ENCODE results near the gene SFSWAP.

Gene SFSWAP

DNA sequence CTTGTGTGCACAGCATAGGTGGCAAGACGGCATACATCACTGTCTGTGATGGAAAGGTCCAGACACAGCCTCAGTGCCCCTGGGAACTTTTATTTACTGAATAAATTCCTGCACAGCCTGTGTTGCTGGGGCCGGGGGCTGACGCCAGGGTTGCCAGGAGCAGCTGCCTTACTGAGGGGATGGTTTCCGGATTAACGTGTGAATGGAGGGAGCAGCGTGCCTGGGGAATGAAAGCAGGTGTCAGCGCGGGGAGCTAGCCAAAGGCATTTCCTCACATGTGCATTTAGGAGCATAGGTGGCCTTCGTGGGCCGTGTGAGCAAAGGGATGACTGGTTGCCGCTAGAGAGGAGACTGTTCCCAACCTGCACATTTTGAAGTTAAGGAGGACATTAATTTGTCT lies 41.6 kb downstream of the SFSWAP start:
- no peak for ATAC-seq
- TF ChIP-seq GLIS3 (CRISPR knock-in tag; IDR thresholded peaks at IDR 0.05) (no peak), ZFP3 (CRISPR knock-in tag; IDR thresholded peaks at IDR 0.05) (no peak), ZNF565 (CRISPR knock-in tag; conservative IDR thresholded peaks at IDR 0.05; ENCODE audit: low read depth) (no peak), SNAI2 (CRISPR knock-in tag; IDR thresholded peaks at IDR 0.05) (no peak), OSR1 (CRISPR knock-in tag; IDR thresholded peaks at IDR 0.05) (no peak), CSRNP3 (CRISPR knock-in tag; IDR thresholded peaks at IDR 0.05) (no peak), RARB (CRISPR knock-in tag; IDR thresholded peaks at IDR 0.05) (no peak), BACH2 (CRISPR knock-in tag; IDR thresholded peaks at IDR 0.05; ENCODE audit: borderline replicate concordance) (no peak), PATZ1 (CRISPR knock-in tag; IDR thresholded peaks at IDR 0.05; ENCODE audit: borderline replicate concordance) (no peak)

DNA sequence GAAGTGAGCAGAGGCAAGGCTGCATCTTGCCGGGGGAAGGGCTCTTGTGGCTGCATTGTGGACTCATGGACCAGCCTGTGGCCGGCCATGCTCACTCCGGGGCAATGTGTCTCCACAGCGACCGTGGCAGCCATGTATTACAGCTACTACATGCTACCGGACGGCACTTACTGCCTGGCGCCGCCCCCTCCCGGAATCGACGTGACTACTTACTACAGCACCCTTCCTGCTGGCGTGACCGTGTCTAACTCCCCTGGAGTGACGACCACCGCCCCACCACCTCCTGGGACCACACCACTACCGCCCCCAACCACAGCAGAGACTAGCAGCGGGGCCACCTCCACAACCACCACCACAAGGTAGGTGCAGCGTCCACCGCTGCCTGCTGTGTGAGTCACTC lies 42.1 kb downstream of the SFSWAP start:
- TF ChIP-seq ISL1 (CRISPR knock-in tag; IDR thresholded peaks at IDR 0.05) = no peak
- no peak for ATAC-seq

DNA sequence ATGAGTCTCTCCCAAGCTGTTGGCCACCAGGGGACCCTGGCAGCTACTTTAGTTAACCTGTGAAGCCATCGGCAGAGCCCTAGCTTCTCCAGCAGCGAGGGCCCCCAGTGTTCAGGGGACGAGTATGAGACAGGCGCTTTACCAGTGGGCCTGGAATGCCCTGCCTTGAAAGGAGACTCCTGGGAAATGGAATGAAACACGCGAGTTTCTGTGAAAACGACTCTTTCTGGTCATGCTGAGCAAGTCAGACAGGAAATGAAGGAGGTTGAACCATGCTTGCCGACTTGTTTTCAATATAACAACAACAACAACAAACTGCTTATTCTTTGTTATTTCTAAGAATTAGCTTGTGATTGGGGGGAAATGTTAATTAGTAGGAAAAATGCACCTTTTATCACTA lies 42.9 kb downstream of the SFSWAP start:
- TF ChIP-seq, protein P1, sequence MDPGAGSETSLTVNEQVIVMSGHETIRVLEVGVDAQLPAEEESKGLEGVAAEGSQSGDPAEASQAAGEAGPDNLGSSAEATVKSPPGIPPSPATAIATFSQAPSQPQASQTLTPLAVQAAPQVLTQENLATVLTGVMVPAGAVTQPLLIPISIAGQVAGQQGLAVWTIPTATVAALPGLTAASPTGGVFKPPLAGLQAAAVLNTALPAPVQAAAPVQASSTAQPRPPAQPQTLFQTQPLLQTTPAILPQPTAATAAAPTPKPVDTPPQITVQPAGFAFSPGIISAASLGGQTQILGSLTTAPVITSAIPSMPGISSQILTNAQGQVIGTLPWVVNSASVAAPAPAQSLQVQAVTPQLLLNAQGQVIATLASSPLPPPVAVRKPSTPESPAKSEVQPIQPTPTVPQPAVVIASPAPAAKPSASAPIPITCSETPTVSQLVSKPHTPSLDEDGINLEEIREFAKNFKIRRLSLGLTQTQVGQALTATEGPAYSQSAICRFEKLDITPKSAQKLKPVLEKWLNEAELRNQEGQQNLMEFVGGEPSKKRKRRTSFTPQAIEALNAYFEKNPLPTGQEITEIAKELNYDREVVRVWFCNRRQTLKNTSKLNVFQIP (CRISPR knock-in tag; IDR thresholded peaks at IDR 0.05; ENCODE audit: borderline replicate concordance, low read depth) = no peak
- TF ChIP-seq ZNF70 (CRISPR knock-in tag; IDR thresholded peaks at IDR 0.05) (no peak), ZNF8 (CRISPR knock-in tag; IDR thresholded peaks at IDR 0.05) (no peak), TOX (CRISPR knock-in tag; IDR thresholded peaks at IDR 0.05; ENCODE audit: borderline replicate concordance) (no peak), CSRNP3 (CRISPR knock-in tag; IDR thresholded peaks at IDR 0.05) (no peak), BACH2 (CRISPR knock-in tag; IDR thresholded peaks at IDR 0.05; ENCODE audit: borderline replicate concordance) (no peak), GLIS3 (CRISPR knock-in tag; IDR thresholded peaks at IDR 0.05) (no peak), PPARA (CRISPR knock-in tag; IDR thresholded peaks at IDR 0.05; ENCODE audit: borderline replicate concordance) (no peak), TCF4 (CRISPR knock-in tag; IDR thresholded peaks at IDR 0.05; ENCODE audit: borderline replicate concordance) (no peak), OSR1 (CRISPR knock-in tag; IDR thresholded peaks at IDR 0.05) (no peak), ISL1 (CRISPR knock-in tag; IDR thresholded peaks at IDR 0.05) (no peak), RARB (CRISPR knock-in tag; IDR thresholded peaks at IDR 0.05) (no peak)
- TF ChIP-seq, protein P2, sequence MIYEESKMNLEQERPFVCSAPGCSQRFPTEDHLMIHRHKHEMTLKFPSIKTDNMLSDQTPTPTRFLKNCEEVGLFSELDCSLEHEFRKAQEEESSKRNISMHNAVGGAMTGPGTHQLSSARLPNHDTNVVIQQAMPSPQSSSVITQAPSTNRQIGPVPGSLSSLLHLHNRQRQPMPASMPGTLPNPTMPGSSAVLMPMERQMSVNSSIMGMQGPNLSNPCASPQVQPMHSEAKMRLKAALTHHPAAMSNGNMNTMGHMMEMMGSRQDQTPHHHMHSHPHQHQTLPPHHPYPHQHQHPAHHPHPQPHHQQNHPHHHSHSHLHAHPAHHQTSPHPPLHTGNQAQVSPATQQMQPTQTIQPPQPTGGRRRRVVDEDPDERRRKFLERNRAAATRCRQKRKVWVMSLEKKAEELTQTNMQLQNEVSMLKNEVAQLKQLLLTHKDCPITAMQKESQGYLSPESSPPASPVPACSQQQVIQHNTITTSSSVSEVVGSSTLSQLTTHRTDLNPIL (CRISPR knock-in tag; IDR thresholded peaks at IDR 0.05; ENCODE audit: low read depth) = no peak
- TF ChIP-seq, protein P3, sequence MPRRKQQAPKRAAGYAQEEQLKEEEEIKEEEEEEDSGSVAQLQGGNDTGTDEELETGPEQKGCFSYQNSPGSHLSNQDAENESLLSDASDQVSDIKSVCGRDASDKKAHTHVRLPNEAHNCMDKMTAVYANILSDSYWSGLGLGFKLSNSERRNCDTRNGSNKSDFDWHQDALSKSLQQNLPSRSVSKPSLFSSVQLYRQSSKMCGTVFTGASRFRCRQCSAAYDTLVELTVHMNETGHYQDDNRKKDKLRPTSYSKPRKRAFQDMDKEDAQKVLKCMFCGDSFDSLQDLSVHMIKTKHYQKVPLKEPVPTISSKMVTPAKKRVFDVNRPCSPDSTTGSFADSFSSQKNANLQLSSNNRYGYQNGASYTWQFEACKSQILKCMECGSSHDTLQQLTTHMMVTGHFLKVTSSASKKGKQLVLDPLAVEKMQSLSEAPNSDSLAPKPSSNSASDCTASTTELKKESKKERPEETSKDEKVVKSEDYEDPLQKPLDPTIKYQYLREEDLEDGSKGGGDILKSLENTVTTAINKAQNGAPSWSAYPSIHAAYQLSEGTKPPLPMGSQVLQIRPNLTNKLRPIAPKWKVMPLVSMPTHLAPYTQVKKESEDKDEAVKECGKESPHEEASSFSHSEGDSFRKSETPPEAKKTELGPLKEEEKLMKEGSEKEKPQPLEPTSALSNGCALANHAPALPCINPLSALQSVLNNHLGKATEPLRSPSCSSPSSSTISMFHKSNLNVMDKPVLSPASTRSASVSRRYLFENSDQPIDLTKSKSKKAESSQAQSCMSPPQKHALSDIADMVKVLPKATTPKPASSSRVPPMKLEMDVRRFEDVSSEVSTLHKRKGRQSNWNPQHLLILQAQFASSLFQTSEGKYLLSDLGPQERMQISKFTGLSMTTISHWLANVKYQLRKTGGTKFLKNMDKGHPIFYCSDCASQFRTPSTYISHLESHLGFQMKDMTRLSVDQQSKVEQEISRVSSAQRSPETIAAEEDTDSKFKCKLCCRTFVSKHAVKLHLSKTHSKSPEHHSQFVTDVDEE (CRISPR knock-in tag; IDR thresholded peaks at IDR 0.05) = no peak
- ATAC-seq = no peak

Measured in SK-N-SH treated with all-trans-retinoic acid at 6 μM for 48 hours (cell line).